CMK (cell line): Measurements from ENCODE around the gene IPO11.
A peak's percentile ranks its signal among the peaks of the same experiment; 100 is the strongest.

Experiments
- DNase-seq: peaks from one replicate; pipeline ENCODE4 v3.0.0-alpha.2; 2010; ENCODE audit warnings: low read depth

Gene IPO11

DNA sequence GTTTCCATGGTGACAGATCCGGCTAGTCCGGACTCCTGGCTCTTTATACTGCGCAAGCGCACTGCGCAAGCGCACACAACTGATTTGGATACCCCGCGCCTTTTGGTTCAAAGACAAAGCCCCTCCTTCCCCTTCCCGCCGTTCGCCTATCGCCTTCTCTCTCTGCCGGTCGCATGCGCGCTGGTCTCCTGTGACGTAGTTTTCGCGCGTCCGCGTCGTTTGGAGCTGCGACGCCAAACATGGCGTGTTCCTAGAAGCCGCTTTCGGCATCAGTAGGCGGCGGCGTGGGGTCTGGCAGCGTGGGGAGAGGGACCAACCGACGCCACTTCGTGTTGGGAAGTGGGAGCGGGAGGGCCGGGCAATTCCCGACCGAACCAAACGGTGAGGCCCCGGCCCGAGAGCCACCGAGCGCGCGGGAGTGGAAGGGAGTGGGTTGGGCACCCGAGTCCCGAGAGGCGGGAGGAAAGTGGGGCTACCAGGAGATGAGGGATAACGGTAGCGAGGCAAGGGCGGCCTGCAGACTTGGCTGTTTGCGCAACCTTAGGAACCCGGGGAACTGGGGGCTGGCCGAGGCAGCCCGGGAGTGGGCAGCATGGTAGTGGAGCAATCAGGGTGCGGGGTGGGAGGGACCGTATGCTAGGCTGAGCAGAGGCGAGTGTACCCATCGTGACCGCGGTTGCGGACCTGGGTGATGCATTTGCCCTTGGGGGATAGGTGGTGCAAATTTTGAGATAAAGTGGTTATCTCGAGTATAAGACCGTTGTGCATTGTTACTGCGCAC, at the start of gene IPO11:
TSS of gene IPO11 (plus strand) at position 215 of the 781 bp plus-strand sequence. CDS start 24,517 bp downstream, outside the sequence.
- DNase-seq = peak; percentile 90

GRCh38 chr5:62369039-62369438, 43.5 kb upstream of the IPO11 start:
- no peak for DNase-seq

DNA sequence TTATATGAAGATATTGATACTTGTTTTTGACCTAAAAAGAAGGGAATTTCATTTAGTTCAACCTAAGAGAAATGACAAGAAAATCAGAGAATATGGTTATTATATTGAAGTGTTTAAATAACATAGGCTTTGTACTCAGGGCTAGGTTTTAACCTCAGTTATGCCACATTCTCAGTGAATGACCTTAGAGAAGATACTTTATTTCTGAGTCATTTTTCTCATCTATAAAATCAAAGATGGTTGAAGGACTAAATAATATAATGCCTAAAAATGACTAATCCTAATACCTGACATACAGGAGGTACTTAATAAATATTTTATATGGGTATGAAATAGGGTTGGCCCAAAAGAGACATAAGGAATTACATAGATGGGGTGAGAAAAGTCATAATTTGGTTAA, 41.2 kb upstream of the IPO11 start:
- no peak for DNase-seq

GRCh38 chr5:62372600-62372999, 40.0 kb upstream of the IPO11 start:
- no peak for DNase-seq

DNA sequence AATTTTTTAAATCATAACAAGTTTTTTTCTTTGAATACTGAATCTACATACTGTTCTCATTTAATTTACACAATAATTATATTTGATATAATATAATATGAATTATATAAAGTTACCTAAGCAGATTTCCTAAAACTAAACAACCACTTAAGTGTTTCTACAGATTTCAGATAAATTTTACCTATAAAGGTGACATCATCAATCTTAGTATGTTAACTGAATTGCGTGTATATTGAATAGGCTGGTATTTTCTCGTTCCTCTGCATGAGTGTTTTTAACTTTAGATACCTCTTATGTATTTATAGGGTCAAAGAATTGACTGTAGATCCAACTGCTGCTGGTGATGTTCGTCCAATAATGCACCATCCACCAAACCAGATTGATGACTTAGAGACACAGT, 39.2 kb upstream of the IPO11 start:
- DNase-seq = no peak

DNA sequence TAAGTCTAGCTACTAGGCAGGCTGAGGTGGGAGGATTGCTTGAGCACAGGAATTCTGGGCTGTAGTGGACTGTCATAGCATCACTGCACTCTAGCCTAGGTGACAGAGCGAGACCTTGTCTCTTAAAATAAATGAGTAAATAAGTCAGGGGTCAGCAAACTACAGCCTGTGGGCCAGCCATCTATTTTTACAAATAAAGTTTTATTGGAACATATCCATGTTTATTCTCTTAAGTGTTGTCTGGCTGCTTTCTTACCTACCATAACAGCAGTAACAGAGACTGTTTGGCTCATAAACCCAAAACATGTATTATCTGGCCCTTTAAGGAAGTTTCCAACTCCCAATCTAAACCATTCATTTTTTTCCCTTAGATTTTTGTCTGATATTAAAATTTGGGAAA, 38.5 kb upstream of the IPO11 start:
- no peak for DNase-seq

DNA sequence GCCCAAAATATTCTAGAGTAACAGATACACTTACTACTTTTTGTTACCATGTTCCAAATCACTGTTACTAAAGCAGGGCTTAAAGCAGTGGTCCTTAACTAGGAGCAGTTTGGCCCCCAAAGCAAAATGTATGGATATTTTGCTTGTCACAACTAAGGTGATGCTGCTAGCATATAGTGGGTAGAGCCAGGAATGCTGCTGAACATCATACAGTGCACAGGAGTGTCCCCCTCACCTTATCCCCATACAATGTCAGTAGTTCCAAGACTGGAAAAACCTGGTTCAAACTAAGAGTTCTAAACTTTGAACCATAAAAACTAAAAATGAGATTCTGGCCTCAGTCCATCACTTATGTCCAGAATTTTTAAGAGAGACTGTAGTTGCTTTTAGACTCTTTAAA, 36.9 kb upstream of the IPO11 start:
- DNase-seq = no peak

GRCh38 chr5:62376064-62376463, 36.5 kb upstream of the IPO11 start:
- DNase-seq = no peak

DNA sequence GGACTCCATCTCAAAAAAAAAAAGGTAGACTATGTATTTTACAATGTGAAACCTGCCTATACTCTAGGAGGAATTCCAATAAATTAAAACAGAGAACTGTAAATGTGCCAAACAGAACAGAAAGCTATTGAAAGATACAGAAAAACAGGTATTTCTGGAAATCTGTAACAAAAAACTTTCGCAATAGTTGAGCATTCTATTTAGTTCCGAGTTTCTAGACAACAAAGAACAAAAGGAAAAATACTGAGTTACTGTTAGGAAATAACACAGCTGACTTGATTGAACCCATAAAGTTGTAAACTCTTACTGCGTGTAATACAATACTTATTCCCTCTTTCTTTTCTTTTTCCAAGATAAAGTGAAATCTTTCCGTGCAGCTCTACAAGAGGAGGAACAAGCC, 27.4 kb upstream of the IPO11 start:
- DNase-seq = no peak

DNA sequence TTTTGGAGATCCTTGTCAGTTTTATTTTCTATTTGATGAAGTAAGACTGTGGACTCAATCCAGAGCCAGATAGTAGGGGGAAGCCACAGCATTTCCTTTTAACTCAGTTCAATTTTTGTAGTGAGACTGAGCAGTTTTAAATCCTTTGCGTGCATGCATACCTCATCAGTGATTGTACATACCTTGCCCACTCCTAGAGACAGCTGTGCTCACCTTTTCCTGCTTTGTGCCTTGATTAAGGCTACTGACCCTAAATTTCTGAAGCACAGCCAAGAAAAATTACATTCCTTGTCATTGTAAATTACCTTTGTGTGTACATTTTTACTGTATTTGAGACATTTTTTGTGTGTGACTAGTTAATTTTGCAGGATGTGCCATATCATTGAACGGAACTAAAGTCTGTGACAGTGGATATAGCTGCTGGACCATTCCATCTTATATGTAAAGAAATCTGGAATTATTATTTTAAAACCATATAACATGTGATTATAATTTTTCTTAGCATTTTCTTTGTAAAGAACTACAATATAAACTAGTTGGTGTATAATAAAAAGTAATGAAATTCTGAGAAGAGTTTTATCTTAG, 26.7 kb upstream of the IPO11 start:
- no peak for DNase-seq

- DNase-seq = no peak
Observed at GRCh38 chr5:62386824-62387223, 25.7 kb upstream of the IPO11 start.

DNA sequence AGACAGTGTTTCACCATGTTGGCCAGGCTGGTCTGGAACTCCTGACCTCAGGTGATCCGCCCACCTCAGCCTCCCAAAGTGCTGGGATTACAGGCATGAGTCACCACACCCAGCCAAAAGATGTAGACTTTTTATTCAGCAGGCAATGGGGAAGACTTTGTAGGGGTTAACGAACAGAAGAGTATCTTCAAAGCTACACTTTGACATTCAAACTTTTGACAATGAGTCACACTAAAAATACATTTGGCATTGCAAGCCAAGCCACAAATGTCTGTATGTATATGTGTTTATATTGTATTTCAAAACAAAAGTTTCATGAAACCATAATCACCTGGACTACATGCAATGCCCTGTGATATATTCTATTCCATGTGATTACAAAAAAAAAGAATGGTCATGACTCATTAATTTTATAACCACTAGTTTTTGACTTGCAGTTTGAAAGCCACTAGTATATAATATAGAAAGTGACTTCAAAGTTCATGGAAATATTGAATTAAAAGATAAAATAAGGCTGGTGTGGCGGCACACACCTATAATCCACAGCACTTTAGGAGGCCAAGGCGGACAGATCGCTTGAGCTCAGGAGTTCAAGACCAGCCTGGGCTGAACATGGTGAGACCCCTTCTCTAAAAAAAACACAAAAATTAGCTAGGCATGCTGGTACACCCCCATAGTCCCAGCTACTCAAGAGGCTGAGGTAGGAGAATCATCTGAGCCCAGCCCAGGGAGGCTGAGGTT, 17.2 kb upstream of the IPO11 start:
- DNase-seq = no peak

DNA sequence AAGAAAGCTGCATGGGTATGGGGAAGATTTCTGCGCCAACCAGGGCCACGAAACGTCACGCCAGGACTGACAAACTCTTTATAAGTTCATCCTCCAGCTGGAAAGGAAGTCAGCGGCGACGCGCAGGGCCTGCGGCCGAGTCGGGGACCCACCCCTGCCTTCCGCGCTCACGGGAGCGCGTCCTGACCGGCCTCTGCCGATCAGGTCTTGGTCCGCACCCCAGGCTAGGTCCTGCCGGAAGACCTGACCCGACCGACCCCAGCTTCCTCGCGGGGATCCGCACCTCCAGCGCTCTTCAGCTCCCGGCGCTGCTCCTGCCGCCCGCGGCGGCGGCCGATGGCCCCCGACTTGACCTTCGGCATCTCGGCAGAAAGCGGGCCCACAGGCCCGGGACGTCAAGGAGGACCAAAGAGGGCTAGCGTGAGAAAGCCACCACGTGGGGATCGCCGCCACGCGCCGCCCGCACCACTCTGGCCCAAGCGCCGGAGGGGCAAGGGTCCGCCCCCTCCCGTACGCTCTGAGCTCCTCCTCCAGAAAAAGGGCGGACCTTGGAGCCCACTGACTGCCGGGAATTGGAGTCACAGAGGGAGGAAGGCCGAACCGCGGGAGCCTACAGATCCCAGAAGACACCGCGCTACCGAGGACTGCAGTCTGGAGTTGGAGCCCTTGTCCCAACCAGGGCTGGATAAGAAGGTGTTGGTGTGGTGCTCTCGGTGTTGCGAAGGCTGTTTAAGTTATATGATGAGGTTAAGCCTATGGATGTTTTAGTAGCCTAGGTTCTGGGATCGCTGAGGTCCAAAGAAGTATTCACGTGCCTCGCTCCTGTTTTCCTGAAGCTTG, 8.9 kb upstream of the IPO11 start, which contains the start of gene DIMT1:
TSS of gene DIMT1 (minus strand) at position 495 of the 840 bp plus-strand sequence. CDS start at position 362, 133 bp downstream.
- peak; percentile 87 for DNase-seq

GRCh38 chr5:62413711-62414110, 1.1 kb downstream of the IPO11 start:
- DNase-seq = no peak

DNA sequence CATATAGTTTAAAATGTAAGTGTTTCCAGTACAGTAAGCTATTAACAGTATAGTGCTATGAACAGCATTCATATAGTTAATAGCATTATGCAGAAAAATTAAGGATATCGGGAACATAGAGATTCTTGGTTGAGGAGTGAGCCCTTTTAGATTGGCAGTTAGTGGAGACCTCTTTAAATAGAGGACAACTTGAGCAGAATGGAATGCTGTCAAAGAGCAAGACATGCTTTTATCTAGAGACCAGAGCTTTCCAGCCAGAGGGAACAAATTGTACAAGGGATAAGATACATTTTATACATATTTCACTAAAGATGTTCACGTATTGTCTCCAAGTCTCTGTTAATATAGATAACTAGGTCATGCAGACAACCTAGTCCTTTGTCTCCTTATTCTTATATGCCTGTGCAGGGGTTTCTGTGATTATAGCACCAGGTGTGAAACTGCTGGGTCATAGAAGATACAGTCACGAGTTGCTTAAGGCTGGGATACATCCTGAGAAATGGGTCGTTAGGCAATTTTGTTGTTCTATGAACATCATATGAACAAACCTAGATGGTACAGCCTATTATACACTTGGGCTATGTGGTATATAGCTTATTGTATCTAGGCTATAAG, 6.0 kb downstream of the IPO11 start:
- DNase-seq = no peak

GRCh38 chr5:62419609-62420008, 7.0 kb downstream of the IPO11 start:
- DNase-seq = no peak

- DNase-seq = no peak
Observed at GRCh38 chr5:62421414-62421813, 8.9 kb downstream of the IPO11 start.

GRCh38 chr5:62424763-62425162, 12.2 kb downstream of the IPO11 start:
- no peak for DNase-seq

- no peak for DNase-seq
Observed at GRCh38 chr5:62431735-62432620, 19.4 kb downstream of the IPO11 start.

DNA sequence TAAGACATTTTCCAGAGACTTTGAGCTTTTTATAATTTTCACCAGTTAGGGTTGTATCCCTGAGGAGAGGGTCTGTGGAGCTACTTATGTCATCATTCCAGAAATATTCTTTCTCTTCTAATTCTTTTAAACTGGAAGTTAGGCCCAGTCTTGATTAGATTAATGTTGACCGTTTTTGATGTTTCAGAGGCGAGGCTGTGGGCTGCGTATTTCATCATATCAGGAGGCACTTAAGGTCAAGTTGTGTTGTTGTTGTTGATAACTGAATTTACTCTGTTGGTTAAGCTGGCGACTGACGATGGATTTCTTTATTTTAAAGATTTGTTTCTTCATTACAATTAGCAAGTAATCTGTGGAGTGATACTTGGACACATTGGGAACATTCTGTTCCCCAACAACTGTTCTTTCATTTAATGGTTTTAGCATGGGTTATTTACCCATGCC, 20.1 kb downstream of the IPO11 start:
- no peak for DNase-seq

DNA sequence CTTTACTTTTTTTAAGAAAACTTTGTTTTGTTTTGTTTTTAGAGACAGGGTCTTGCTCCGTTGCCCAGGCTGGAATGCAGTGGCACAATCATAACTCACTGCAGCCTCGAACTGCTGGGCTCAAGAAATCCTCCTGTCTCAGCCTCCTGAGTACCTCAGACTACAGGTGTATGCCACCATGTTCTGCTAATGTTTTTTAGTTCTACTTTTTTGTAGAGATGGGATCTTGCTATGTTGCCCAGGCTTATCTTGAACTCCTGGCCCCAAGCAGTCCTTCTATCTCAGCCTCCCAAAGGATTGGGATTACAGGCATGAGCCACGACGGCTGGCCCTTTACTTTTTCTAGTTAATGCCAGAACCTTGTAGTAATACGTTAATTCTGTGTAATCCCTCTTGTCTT, 36.0 kb downstream of the IPO11 start:
- DNase-seq = no peak
